Measurements from ENCODE around the gene RAB40C.

Gene RAB40C

DNA sequence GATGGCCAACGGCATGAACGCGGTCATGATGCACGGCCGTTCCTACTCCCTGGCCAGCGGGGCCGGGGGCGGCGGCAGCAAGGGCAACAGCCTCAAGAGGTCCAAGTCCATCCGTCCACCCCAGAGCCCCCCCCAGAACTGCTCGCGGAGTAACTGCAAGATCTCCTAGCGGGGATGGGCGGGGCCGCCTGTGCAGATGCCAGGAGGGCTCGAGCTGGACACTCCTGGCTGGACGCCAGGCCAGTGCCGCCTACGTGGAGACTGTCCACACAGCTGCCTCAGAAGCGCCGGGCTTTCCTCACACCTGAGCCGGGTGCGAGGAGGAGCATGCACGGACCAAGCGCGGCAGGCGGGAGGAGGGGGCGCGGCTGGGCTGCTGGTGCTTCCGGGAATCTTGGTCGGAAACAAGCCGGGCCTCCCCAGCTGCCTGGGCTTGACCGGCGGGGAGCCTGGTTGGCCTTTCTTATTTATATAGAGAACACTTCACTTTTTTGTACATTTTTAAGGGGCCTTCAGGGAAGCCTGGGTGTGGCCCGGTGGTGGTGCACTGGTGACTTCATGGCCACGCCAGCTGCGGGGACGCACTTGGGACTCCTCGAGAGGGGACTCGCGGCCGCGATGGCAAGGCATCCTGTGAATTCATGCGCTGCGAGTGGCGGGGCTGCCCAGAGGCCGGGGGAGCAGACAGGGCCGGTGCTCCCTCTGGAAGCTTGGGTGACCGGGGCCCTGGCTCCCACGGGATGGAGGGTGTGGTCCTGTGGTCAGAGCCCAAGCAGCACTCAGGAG is 37.8 kb downstream of the RAB40C start:
- H3K27me3 ChIP-seq (ENCODE audit: control insufficient read depth, insufficient read depth, low read length), result no peaks in the 10 kb centered on the region
- no peaks in the 10 kb centered on the region for H3K9me3 ChIP-seq (ENCODE audit: control insufficient read depth, low read depth, low read length)
- no peak overlapping the region for H3K9ac ChIP-seq (ENCODE audit: low read length)
- H3K36me3 ChIP-seq (ENCODE audit: control insufficient read depth, low read depth, low read length), result no peaks in the 10 kb centered on the region
- no peak overlapping the region for H3K4me3 ChIP-seq (ENCODE audit: low read length)
- no peak overlapping the region for H3K27ac ChIP-seq (ENCODE audit: low read length)
- peaks cover 11% of the 10 kb centered on the region for H3K4me1 ChIP-seq (ENCODE audit: control insufficient read depth, low read depth, low read length)

DNA sequence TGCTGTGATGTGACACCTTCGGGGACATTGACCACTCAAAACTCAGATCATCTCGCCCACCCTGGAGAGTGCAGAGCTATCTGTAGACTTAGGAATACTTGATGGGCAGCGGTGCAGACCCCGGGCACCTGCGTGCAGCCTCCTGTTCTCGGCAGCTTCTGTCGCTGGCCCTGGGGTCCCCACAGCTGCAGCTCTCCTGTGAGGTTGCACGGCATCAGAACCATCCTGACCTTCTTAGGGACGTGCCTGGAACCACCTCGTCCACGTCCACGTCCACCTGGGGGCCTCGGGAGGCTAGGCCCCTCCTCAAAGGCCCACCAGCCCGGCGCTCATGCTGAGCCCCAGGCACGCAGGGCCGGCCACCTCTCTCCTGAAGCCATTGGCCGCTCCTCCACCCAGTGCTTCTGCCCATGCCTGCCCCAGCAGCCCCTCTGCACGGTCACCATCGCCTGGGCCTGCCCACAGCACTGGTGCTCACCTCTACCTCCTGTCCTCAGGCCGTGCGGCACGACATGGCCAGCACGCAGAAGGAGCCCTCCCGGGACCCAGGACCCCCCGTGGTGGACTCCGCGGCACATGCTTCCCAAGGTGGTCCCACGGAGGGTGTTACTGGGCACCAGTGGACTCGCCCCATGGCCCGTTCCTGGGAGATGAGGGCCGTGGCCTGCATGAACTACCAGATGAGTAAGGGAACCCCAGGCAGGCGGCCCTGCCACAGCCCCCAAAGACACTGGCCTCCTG is 38.6 kb downstream of the RAB40C start:
- no peak overlapping the region for H3K27ac ChIP-seq (ENCODE audit: low read length)
- H3K9me3 ChIP-seq (ENCODE audit: control insufficient read depth, low read depth, low read length), result no peaks in the 10 kb centered on the region
- no peaks in the 10 kb centered on the region for H3K27me3 ChIP-seq (ENCODE audit: control insufficient read depth, insufficient read depth, low read length)
- peaks cover 11% of the 10 kb centered on the region for H3K4me1 ChIP-seq (ENCODE audit: control insufficient read depth, low read depth, low read length)
- no peaks in the 10 kb centered on the region for H3K36me3 ChIP-seq (ENCODE audit: control insufficient read depth, low read depth, low read length)
- no peak overlapping the region for H3K4me3 ChIP-seq (ENCODE audit: low read length)
- H3K9ac ChIP-seq (ENCODE audit: low read length), result no peak overlapping the region

DNA sequence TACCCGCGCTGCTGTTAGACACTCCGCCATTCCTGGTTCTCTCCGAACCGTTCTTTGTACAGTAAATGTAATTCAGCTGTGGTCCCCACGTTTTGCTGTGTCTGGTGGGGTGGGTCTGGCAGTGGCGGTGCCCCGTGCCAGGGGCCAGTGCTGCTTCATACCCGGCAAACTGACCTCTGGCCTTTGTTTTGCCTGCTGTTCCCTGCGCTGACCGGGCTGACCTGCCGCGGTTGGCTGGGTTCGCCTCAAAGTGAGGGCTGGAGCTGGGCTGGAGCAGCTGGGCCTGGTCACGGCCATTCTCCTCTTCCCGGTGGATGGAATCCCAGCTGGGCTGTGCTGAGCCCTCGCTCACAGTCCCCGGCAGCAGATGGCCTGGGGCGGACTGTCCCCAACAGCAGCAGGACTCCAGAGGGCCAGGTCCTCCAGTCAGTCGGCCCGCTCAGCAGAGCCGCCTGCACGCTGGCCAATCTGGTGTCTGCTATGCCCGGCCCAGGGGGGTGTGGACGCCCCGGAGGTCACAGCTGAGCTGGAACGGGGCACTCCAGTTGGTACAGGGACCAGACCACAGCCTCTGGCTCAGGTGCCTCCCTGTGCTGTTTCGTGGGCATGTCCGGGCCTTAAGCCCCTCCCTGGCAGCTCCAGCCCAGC is 39.4 kb downstream of the RAB40C start:
- Histone ChIP-seq H3K9me3 (ENCODE audit: control insufficient read depth, low read depth, low read length) (no peaks in the 10 kb centered on the region), H3K4me3 (ENCODE audit: low read length) (no peak overlapping the region), H3K4me1 (ENCODE audit: control insufficient read depth, low read depth, low read length) (peaks cover 11% of the 10 kb centered on the region), H3K36me3 (ENCODE audit: control insufficient read depth, low read depth, low read length) (no peaks in the 10 kb centered on the region), H3K9ac (ENCODE audit: low read length) (peak overlapping the region; percentile 24), H3K27ac (ENCODE audit: low read length) (no peak overlapping the region), H3K27me3 (ENCODE audit: control insufficient read depth, insufficient read depth, low read length) (no peaks in the 10 kb centered on the region)

DNA sequence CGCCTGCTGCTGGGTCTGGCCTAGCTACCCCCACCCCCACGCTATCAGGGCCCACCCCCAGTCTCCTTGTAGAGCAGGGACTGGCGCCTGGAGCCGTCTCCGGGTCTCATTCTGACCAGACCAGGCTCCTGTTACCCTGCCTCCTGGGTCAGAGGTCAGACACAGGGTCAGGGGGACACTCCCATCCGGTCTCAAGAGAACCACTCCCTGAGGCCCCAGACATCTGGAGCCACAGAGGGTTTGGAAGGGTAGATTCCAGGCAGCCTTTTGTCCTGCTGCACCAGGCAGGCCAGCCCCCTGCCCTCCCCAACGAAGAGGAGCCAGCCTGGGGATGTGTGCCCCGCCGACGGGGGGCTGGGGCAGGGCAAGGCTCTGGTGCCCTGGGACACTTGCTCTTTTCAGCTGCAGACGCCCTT is 40.0 kb downstream of the RAB40C start:
- no peaks in the 10 kb centered on the region for H3K27me3 ChIP-seq (ENCODE audit: control insufficient read depth, insufficient read depth, low read length)
- peaks cover 11% of the 10 kb centered on the region for H3K4me1 ChIP-seq (ENCODE audit: control insufficient read depth, low read depth, low read length)
- peak overlapping the region; percentile 41 for H3K27ac ChIP-seq (ENCODE audit: low read length)
- H3K9ac ChIP-seq (ENCODE audit: low read length), result peak overlapping the region; percentile 24
- H3K36me3 ChIP-seq (ENCODE audit: control insufficient read depth, low read depth, low read length), result no peaks in the 10 kb centered on the region
- H3K9me3 ChIP-seq (ENCODE audit: control insufficient read depth, low read depth, low read length), result no peaks in the 10 kb centered on the region
- no peak overlapping the region for H3K4me3 ChIP-seq (ENCODE audit: low read length)

DNA sequence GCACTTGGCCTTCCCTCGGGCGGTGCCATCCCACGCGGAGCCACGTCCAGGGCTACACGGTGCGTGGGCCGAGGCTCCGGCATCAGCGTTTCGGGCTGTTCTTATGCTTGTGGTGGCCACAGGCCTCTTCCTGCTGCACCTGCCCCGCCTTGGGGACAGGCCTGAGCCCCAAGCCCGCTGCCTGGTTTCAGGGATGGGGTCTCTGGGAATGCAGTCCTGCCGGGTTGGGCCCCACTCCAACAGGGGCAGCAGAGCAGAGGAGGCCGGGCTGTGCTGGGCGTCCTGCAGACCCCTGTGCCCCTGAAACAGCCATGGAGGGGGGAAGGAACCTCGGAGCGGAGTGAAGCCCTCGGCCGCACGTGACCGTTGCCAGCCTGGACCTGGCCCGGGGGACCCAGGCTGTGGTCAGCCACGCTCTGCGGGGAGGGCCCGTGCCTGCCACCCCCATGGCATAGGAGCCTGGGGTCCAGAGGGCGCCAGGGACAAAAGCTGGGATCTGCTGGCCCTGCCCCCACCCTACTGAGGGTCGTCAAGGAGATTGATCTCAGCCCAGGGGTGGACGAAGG is 40.5 kb downstream of the RAB40C start:
- H3K4me3 ChIP-seq (ENCODE audit: low read length), result peak overlapping the region; percentile 34
- no peaks in the 10 kb centered on the region for H3K36me3 ChIP-seq (ENCODE audit: control insufficient read depth, low read depth, low read length)
- H3K9ac ChIP-seq (ENCODE audit: low read length), result peak overlapping the region; percentile 24
- H3K27ac ChIP-seq (ENCODE audit: low read length), result peak overlapping the region; percentile 41
- peaks cover 11% of the 10 kb centered on the region for H3K4me1 ChIP-seq (ENCODE audit: control insufficient read depth, low read depth, low read length)
- H3K27me3 ChIP-seq (ENCODE audit: control insufficient read depth, insufficient read depth, low read length), result no peaks in the 10 kb centered on the region
- H3K9me3 ChIP-seq (ENCODE audit: control insufficient read depth, low read depth, low read length), result no peaks in the 10 kb centered on the region

DNA sequence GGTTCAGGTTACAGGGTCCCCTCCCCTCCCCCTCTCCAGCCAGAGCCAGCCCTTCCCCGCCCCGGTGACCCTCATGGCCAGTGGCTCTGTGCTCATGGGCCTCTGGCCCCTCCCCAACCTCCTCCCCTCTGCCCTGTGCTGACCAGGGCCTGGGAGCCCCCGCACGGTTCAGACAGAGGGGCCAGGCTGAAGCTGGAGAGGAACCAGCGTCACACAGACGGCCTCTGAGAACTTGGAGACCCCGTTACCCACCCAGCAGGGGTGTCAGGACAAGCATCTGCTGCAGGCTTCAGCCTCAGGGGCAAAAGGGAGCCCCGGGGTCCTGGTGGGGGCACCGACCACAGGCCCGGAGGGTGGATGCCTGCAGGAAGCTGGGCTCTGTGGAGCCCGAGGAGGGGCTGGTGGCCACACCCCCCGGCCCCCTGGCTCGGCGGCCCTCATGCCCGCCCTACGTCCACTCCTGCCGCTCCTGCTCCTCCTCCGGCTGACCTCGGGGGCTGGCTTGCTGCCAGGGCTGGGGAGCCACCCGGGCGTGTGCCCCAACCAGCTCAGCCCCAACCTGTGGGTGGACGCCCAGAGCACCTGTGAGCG is 41.0 kb downstream of the RAB40C start, which contains the start of gene WFIKKN1:
Gene WFIKKN1 (plus strand): TSS at position 171 of the 591 bp plus-strand sequence. CDS start 269 bp downstream, at position 440.
- H3K27ac ChIP-seq (ENCODE audit: low read length), result peak within 1 kb of the TSS; percentile 41
- no peaks in the 10 kb centered on the region for H3K36me3 ChIP-seq (ENCODE audit: control insufficient read depth, low read depth, low read length)
- no peaks in the 10 kb centered on the region for H3K27me3 ChIP-seq (ENCODE audit: control insufficient read depth, insufficient read depth, low read length)
- H3K9me3 ChIP-seq (ENCODE audit: control insufficient read depth, low read depth, low read length), result no peaks in the 10 kb centered on the region
- peaks cover 11% of the 10 kb centered on the region for H3K4me1 ChIP-seq (ENCODE audit: control insufficient read depth, low read depth, low read length)
- H3K9ac ChIP-seq (ENCODE audit: low read length), result peak within 1 kb of the TSS; percentile 24
- peak within 1 kb of the TSS; percentile 34 for H3K4me3 ChIP-seq (ENCODE audit: low read length)

DNA sequence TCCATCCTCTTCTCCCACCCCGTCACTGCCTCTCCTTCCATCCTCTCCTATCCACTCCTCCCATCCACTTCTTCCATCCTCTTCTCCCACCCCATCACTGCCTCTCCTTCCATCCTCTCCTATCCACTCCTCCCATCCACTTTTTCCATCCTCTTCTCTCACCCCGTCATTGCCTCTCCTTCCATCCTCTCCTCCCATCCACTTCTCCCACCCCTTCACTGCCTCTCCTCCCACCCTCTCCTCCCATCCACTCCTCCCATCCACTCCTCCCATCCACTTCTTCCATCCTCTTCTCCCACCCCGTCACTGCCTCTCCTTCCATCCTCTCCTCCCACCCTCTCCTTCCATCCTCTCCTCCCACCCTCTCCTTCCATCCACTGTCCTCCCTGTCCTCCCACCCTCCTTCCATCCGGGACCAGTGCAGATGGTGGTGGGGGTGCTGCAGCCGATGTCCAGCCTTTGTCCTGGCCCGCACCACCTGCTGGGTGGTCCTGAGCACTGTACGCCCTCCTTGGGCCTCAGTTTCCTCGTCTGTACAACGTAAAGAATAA is 42.0 kb downstream of the RAB40C start:
- no peaks in the 10 kb centered on the region for H3K36me3 ChIP-seq (ENCODE audit: control insufficient read depth, low read depth, low read length)
- no peak overlapping the region for H3K4me3 ChIP-seq (ENCODE audit: low read length)
- no peaks in the 10 kb centered on the region for H3K27me3 ChIP-seq (ENCODE audit: control insufficient read depth, insufficient read depth, low read length)
- H3K9me3 ChIP-seq (ENCODE audit: control insufficient read depth, low read depth, low read length), result no peaks in the 10 kb centered on the region
- H3K4me1 ChIP-seq (ENCODE audit: control insufficient read depth, low read depth, low read length), result peaks cover 11% of the 10 kb centered on the region
- H3K27ac ChIP-seq (ENCODE audit: low read length), result no peak overlapping the region
- H3K9ac ChIP-seq (ENCODE audit: low read length), result no peak overlapping the region

DNA sequence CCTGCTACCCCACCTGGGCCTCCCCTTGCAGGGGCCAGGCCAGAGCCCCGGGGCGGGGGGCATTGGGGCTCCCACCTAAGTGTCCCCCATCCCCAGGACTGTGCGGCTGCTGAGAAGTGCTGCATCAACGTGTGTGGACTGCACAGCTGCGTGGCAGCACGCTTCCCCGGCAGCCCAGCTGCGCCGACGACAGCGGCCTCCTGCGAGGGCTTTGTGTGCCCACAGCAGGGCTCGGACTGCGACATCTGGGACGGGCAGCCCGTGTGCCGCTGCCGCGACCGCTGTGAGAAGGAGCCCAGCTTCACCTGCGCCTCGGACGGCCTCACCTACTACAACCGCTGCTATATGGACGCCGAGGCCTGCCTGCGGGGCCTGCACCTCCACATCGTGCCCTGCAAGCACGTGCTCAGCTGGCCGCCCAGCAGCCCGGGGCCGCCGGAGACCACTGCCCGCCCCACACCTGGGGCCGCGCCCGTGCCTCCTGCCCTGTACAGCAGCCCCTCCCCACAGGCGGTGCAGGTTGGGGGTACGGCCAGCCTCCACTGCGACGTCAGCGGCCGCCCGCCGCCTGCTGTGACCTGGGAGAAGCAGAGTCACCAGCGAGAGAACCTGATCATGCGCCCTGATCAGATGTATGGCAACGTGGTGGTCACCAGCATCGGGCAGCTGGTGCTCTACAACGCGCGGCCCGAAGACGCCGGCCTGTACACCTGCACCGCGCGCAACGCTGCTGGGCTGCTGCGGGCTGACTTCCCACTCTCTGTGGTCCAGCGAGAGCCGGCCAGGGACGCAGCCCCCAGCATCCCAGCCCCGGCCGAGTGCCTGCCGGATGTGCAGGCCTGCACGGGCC is 42.8 kb downstream of the RAB40C start:
- Histone ChIP-seq H3K9ac (ENCODE audit: low read length) (no peak overlapping the region), H3K4me3 (ENCODE audit: low read length) (no peak overlapping the region), H3K4me1 (ENCODE audit: control insufficient read depth, low read depth, low read length) (peaks cover 12% of the 10 kb centered on the region), H3K9me3 (ENCODE audit: control insufficient read depth, low read depth, low read length) (no peaks in the 10 kb centered on the region), H3K27me3 (ENCODE audit: control insufficient read depth, insufficient read depth, low read length) (no peaks in the 10 kb centered on the region), H3K27ac (ENCODE audit: low read length) (no peak overlapping the region), H3K36me3 (ENCODE audit: control insufficient read depth, low read depth, low read length) (no peaks in the 10 kb centered on the region)

DNA sequence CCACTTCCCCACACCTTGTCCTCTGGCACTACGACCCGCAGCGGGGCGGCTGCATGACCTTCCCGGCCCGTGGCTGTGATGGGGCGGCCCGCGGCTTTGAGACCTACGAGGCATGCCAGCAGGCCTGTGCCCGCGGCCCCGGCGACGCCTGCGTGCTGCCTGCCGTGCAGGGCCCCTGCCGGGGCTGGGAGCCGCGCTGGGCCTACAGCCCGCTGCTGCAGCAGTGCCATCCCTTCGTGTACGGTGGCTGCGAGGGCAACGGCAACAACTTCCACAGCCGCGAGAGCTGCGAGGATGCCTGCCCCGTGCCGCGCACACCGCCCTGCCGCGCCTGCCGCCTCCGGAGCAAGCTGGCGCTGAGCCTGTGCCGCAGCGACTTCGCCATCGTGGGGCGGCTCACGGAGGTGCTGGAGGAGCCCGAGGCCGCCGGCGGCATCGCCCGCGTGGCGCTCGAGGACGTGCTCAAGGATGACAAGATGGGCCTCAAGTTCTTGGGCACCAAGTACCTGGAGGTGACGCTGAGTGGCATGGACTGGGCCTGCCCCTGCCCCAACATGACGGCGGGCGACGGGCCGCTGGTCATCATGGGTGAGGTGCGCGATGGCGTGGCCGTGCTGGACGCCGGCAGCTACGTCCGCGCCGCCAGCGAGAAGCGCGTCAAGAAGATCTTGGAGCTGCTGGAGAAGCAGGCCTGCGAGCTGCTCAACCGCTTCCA is 43.6 kb downstream of the RAB40C start:
- H3K9ac ChIP-seq (ENCODE audit: low read length), result no peak overlapping the region

More for the DNA sequence above, 43.6 kb downstream of the RAB40C start:
- Histone ChIP-seq H3K9me3 (ENCODE audit: control insufficient read depth, low read depth, low read length) (no peaks in the 10 kb centered on the region), H3K4me3 (ENCODE audit: low read length) (no peak overlapping the region), H3K27me3 (ENCODE audit: control insufficient read depth, insufficient read depth, low read length) (no peaks in the 10 kb centered on the region), H3K27ac (ENCODE audit: low read length) (no peak overlapping the region), H3K4me1 (ENCODE audit: control insufficient read depth, low read depth, low read length) (peaks cover 18% of the 10 kb centered on the region), H3K36me3 (ENCODE audit: control insufficient read depth, low read depth, low read length) (no peaks in the 10 kb centered on the region)
